Natural killer cell treated with Interleukin-12 subunit alpha and Interleukin-12 subunit beta and Interleukin-15 and Interleukin-18, amount 100 ng/mL, for 72 hours (primary cell): ENCODE measurements around the gene AUH. TPM values are rescaled to one million over a fixed set of nuclear protein-coding genes. Genes with fewer than 3 reads are reported as not detected.

Experiments used
- ATAC-seq, 2 donors: fragments of 150-1000 bp; cut with Tn5 transposase in 1 of 2; sonication (Bioruptor Pico), chemical (Tn5 transposase) in 1 of 2; 2 replicates each; pipeline ENCODE4 v1.10.0; 2021
- DNase-seq: peaks from one replicate; pipeline ENCODE4 v3.0.0; 2022; ENCODE audit warnings: low spot score
- H3K27ac Mint-ChIP-seq, 2 donors: 1 replicate in 1 of 2; 2 replicates in 1 of 2; pipeline ENCODE4 v1.8.0; 2022; ENCODE audit warnings: mixed read lengths in 2 of 2, mild to moderate bottlenecking in 1 of 2, moderate library complexity in 1 of 2
- H3K27me3 Mint-ChIP-seq, 2 donors: 1 replicate in 1 of 2; 2 replicates in 1 of 2; pipeline ENCODE4 v1.8.0; 2022; ENCODE audit warnings: mixed read lengths in 2 of 2
- H3K36me3 Mint-ChIP-seq: one replicate; pipeline ENCODE4 v1.8.0; 2022; ENCODE audit warnings: mixed read lengths
- H3K4me1 Mint-ChIP-seq, 2 donors: 1 replicate in 1 of 2; 2 replicates in 1 of 2; pipeline ENCODE4 v1.8.0; 2022; ENCODE audit warnings: low read depth in 2 of 2, mixed read lengths in 2 of 2, mild to moderate bottlenecking in 1 of 2
- H3K4me3 Mint-ChIP-seq: one replicate; pipeline ENCODE4 v1.8.0; 2022; ENCODE audit warnings: mixed read lengths
- H3K9me3 Mint-ChIP-seq: 2 replicates; pipeline ENCODE4 v1.8.0; 2022; ENCODE audit warnings: mixed read lengths
- total RNA-seq, 2 donors: library from RNA; stranded (reverse); gene quantifications; one replicate each; pipeline ENCODE4 v1.2.3, GENCODE V29; 2022

Gene AUH
- total RNA-seq, 2 donors from 2014 or later, result 19.4 to 25.2 TPM

- DNase-seq (no peak), ATAC-seq (no peak)
- no peaks in the 10 kb centered on the region for H3K27me3 Mint-ChIP-seq
- H3K9me3 Mint-ChIP-seq, result peaks cover 6% of the 10 kb centered on the region
- H3K4me3 Mint-ChIP-seq, result no peak overlapping the region
- H3K27ac Mint-ChIP-seq, result no peak overlapping the region
- no peaks in the 10 kb centered on the region for H3K36me3 Mint-ChIP-seq
- H3K4me1 Mint-ChIP-seq, result peaks cover 9 to 12% of the 10 kb centered on the region in 2 donors
Observed at GRCh38 chr9:91231619-91232018, 130.1 kb downstream of the AUH start.

GRCh38 chr9:91223000-91223399, 138.7 kb downstream of the AUH start:
- no peak overlapping the region for H3K27ac Mint-ChIP-seq
- peaks cover 6 to 11% of the 10 kb centered on the region in 2 donors for H3K4me1 Mint-ChIP-seq
- no peaks in the 10 kb centered on the region for H3K27me3 Mint-ChIP-seq
- ATAC-seq (no peak), DNase-seq (no peak)
- H3K9me3 Mint-ChIP-seq, result no peaks in the 10 kb centered on the region
- peaks cover 6% of the 10 kb centered on the region for H3K36me3 Mint-ChIP-seq
- H3K4me3 Mint-ChIP-seq, result no peak overlapping the region

DNA sequence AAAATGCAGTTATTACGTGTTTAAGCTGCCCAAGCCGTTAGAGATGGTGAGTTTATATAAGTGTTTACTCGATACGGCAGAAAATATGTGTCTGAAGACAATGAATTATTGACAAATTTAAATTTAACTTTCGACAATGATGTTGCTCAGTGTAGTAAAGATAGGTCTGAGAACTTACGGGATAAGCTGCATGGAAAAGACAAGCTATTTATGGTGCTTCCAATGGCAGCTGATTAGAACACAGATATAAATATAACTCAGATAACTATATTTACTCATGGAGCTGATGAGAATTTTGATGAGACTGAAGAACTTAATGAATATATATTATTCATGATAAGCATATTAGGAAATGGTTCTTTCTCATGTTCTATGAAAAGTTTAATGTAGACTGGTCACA, 139.3 kb downstream of the AUH start:
- DNase-seq (no peak), ATAC-seq (no peak)
- Mint-ChIP-seq H3K27ac (no peak overlapping the region), H3K4me3 (no peak overlapping the region), H3K27me3 (no peaks in the 10 kb centered on the region), H3K9me3 (no peaks in the 10 kb centered on the region), H3K4me1 (peaks cover 6 to 11% of the 10 kb centered on the region in 2 donors), H3K36me3 (peaks cover 6% of the 10 kb centered on the region)

- H3K36me3 Mint-ChIP-seq, result peaks cover 6% of the 10 kb centered on the region
- peaks cover 6 to 11% of the 10 kb centered on the region in 2 donors for H3K4me1 Mint-ChIP-seq
- no peaks in the 10 kb centered on the region for H3K9me3 Mint-ChIP-seq
- ATAC-seq (no peak), DNase-seq (no peak)
- no peak overlapping the region for H3K4me3 Mint-ChIP-seq
- H3K27ac Mint-ChIP-seq, result no peak overlapping the region
- no peaks in the 10 kb centered on the region for H3K27me3 Mint-ChIP-seq
Observed at GRCh38 chr9:91221332-91221731, 140.4 kb downstream of the AUH start.

DNA sequence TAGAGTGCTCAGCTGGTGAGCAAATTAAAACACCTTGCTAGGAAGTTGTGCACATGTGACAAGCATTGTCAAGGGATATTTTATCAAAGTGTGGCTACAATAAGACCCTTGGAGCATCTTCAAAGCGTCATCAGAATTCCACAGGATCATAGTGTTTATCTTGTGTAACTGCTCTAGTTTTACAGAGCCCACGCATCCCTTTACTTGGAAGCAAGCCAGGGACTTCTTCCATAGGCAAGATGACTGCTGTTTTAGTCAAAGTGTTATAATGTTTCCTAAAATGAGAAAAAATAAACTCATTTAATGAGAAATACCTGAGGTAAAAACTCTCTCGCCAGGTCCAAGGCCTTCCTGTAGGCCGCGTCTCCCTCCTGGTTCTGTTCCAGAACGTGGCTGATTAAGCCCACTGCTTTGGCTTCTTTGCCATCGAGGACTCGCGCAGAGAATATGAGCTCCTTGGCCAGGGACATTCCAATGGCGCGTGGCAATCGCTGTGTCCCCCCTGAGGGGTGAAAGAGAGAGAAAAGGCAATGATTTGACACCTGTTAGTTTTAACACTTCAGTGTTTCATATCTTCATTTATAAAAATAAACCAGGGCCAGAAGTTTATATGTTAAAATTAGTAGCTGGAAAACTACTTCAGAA, 141.1 kb downstream of the AUH start:
- H3K9me3 Mint-ChIP-seq, result no peaks in the 10 kb centered on the region
- H3K4me1 Mint-ChIP-seq, result peaks cover 6 to 11% of the 10 kb centered on the region in 2 donors
- no peak overlapping the region for H3K4me3 Mint-ChIP-seq
- H3K36me3 Mint-ChIP-seq, result peaks cover 6% of the 10 kb centered on the region
- no peaks in the 10 kb centered on the region for H3K27me3 Mint-ChIP-seq
- ATAC-seq (no peak), DNase-seq (no peak)
- no peak overlapping the region for H3K27ac Mint-ChIP-seq

- Mint-ChIP-seq H3K36me3 (peaks cover 6% of the 10 kb centered on the region), H3K27me3 (no peaks in the 10 kb centered on the region), H3K27ac (no peak overlapping the region), H3K4me1 (peaks cover 4 to 11% of the 10 kb centered on the region in 2 donors), H3K4me3 (no peak overlapping the region), H3K9me3 (no peaks in the 10 kb centered on the region)
- ATAC-seq (no peak), DNase-seq (no peak)
Observed at GRCh38 chr9:91220021-91220420, 141.7 kb downstream of the AUH start.

DNA sequence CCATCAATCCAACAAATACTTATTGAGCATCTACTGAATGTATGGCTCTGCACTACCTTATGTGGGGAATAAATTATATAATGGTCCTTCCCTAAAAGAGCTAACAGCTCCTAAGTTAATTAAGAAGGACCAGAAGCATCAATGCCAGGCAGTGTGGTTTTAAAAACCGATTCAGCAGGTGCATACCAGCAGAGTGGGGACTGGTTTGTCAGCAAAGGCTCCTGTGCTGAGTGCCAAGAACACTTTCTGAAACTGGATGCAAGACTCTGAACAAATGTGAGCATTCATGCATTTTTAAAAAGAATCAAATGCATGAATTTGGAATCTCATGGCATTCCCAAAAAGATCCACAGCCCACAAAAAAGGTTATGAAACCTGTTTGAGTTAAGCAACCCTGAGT, 142.2 kb downstream of the AUH start:
- Mint-ChIP-seq H3K36me3 (peaks cover 6% of the 10 kb centered on the region), H3K27ac (no peak overlapping the region), H3K27me3 (no peaks in the 10 kb centered on the region), H3K4me1 (peaks cover 4 to 7% of the 10 kb centered on the region in 2 donors), H3K4me3 (no peak overlapping the region), H3K9me3 (no peaks in the 10 kb centered on the region)
- ATAC-seq (no peak), DNase-seq (no peak)

- H3K27me3 Mint-ChIP-seq, result no peaks in the 10 kb centered on the region
- DNase-seq, result no peak
- H3K36me3 Mint-ChIP-seq, result peaks cover 6% of the 10 kb centered on the region
- H3K9me3 Mint-ChIP-seq, result no peaks in the 10 kb centered on the region
- no peak for ATAC-seq
- peaks cover 3 to 9% of the 10 kb centered on the region in 2 donors for H3K4me1 Mint-ChIP-seq
- H3K27ac Mint-ChIP-seq, result peak overlapping the region in 1 of 2 donors; percentile 17
- H3K4me3 Mint-ChIP-seq, result no peak overlapping the region
Observed at GRCh38 chr9:91217388-91217787, 144.3 kb downstream of the AUH start.

GRCh38 chr9:91214867-91215266, 146.9 kb downstream of the AUH start:
- H3K27ac Mint-ChIP-seq, result no peak overlapping the region
- no peak for ATAC-seq

GRCh38 chr9:91214086-91214485, 147.6 kb downstream of the AUH start:
- ATAC-seq (no peak), DNase-seq (no peak)
- H3K4me1 Mint-ChIP-seq, result peaks cover 24 to 26% of the 10 kb centered on the region in 2 donors
- peaks cover 10% of the 10 kb centered on the region for H3K36me3 Mint-ChIP-seq
- no peaks in the 10 kb centered on the region for H3K9me3 Mint-ChIP-seq
- no peak overlapping the region for H3K27ac Mint-ChIP-seq
- no peaks in the 10 kb centered on the region for H3K27me3 Mint-ChIP-seq
- H3K4me3 Mint-ChIP-seq, result no peak overlapping the region

More at GRCh38 chr9:91214867-91215266, 146.9 kb downstream of the AUH start:
- Mint-ChIP-seq H3K27me3 (no peaks in the 10 kb centered on the region), H3K36me3 (peaks cover 10% of the 10 kb centered on the region), H3K9me3 (no peaks in the 10 kb centered on the region), H3K4me3 (no peak overlapping the region), H3K4me1 (peaks cover 21 to 23% of the 10 kb centered on the region in 2 donors)
- no peak for DNase-seq

- H3K9me3 Mint-ChIP-seq, result no peaks in the 10 kb centered on the region
- peaks cover 4% of the 10 kb centered on the region for H3K36me3 Mint-ChIP-seq
- no peak for DNase-seq
- no peak for ATAC-seq
- H3K4me1 Mint-ChIP-seq, result peaks cover 37 to 40% of the 10 kb centered on the region in 2 donors
- H3K27me3 Mint-ChIP-seq, result no peaks in the 10 kb centered on the region
- peak overlapping the region; percentile 78 to 82 for H3K27ac Mint-ChIP-seq
- peak overlapping the region; percentile 67 for H3K4me3 Mint-ChIP-seq
Observed at GRCh38 chr9:91212596-91213243, 149.0 kb downstream of the AUH start.

GRCh38 chr9:91211919-91212318, 149.8 kb downstream of the AUH start:
- Mint-ChIP-seq H3K4me3 (peak overlapping the region; percentile 67), H3K27ac (peak overlapping the region; percentile 78 to 82), H3K27me3 (no peaks in the 10 kb centered on the region), H3K4me1 (peaks cover 44 to 48% of the 10 kb centered on the region in 2 donors), H3K36me3 (peaks cover 4% of the 10 kb centered on the region), H3K9me3 (no peaks in the 10 kb centered on the region)
- peak; percentile 66 to 67 for ATAC-seq
- DNase-seq, result no peak

GRCh38 chr9:91211414-91211813, 150.3 kb downstream of the AUH start:
- Mint-ChIP-seq H3K9me3 (no peaks in the 10 kb centered on the region), H3K36me3 (peaks cover 4% of the 10 kb centered on the region), H3K27me3 (no peaks in the 10 kb centered on the region), H3K27ac (peak overlapping the region; percentile 78 to 82), H3K4me3 (peak overlapping the region; percentile 67), H3K4me1 (peaks cover 49 to 53% of the 10 kb centered on the region in 2 donors)
- ATAC-seq (no peak), DNase-seq (no peak)

DNA sequence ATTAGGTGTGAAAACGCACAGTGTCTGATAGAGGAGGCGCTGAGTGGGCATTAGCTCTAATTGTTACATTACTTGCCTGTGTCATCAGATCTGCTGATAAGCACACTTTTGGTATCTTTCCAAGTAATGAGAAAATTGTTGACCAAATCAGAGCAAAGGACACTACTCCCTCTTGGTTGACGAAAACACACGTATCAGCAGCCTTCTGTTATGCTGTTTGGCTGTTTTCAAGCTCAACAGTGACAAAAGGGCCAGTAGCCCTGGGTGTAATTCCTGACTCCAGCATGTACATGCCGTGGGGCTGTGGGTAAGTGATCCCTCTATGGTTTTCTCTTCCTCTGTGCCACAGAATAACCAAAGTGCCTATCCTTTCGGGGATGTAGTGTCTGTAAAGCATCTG, 151.4 kb downstream of the AUH start:
- Mint-ChIP-seq H3K4me3 (peak overlapping the region; percentile 18), H3K9me3 (no peaks in the 10 kb centered on the region), H3K27me3 (no peaks in the 10 kb centered on the region), H3K4me1 (peaks cover 52 to 60% of the 10 kb centered on the region in 2 donors), H3K36me3 (peaks cover 4% of the 10 kb centered on the region), H3K27ac (peak overlapping the region in 1 of 2 donors; percentile 82)
- no peak for ATAC-seq
- DNase-seq, result no peak
